Fibroblast of mammary gland (primary cell): Measurements from ENCODE around the gene ZNF831.

Experiments used
- DNase-seq: peaks from one replicate; pipeline ENCODE4 v3.0.0-alpha.2; 2010; ENCODE audit warnings: low read depth
- H3K4me3 ChIP-seq: 2 replicates; pipeline ENCODE4 v1.5.1; 2011; ENCODE audit warnings: low read depth, mild to moderate bottlenecking, low read length, moderate library complexity; ENCODE audit not compliant: control insufficient read depth
- TF ChIP-seq, protein P1 (sequence below): conservative IDR thresholded peaks from 2 replicates; pipeline ENCODE4 v1.5.1; 2011; ENCODE audit warnings: low read depth, low read length, inconsistent platforms; ENCODE audit not compliant: control insufficient read depth, insufficient read depth

The ZNF831 gene

DNA sequence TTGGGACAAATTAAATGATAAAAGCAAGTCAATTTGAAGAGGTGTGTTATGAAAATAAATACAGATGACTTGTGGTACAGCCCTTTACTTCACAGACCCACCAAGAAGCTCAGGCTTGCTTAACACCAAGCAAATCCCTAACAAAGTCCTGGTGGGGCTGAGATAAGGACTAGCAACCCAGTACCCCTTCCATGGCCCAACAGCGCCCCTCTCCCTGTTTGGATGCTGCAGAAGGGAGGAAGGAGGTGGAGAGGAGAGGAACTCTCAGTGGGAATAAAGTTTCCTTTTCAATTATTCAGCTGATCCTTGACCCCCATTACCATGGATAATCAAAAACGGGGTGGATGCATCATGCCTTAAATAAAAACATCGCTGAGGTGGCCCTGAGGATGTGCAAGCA, 4.5 kb upstream of the ZNF831 start:
- no peak for DNase-seq
- TF ChIP-seq, protein P1, sequence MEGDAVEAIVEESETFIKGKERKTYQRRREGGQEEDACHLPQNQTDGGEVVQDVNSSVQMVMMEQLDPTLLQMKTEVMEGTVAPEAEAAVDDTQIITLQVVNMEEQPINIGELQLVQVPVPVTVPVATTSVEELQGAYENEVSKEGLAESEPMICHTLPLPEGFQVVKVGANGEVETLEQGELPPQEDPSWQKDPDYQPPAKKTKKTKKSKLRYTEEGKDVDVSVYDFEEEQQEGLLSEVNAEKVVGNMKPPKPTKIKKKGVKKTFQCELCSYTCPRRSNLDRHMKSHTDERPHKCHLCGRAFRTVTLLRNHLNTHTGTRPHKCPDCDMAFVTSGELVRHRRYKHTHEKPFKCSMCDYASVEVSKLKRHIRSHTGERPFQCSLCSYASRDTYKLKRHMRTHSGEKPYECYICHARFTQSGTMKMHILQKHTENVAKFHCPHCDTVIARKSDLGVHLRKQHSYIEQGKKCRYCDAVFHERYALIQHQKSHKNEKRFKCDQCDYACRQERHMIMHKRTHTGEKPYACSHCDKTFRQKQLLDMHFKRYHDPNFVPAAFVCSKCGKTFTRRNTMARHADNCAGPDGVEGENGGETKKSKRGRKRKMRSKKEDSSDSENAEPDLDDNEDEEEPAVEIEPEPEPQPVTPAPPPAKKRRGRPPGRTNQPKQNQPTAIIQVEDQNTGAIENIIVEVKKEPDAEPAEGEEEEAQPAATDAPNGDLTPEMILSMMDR: no peak
- H3K4me3 ChIP-seq: no peak overlapping the region

DNA sequence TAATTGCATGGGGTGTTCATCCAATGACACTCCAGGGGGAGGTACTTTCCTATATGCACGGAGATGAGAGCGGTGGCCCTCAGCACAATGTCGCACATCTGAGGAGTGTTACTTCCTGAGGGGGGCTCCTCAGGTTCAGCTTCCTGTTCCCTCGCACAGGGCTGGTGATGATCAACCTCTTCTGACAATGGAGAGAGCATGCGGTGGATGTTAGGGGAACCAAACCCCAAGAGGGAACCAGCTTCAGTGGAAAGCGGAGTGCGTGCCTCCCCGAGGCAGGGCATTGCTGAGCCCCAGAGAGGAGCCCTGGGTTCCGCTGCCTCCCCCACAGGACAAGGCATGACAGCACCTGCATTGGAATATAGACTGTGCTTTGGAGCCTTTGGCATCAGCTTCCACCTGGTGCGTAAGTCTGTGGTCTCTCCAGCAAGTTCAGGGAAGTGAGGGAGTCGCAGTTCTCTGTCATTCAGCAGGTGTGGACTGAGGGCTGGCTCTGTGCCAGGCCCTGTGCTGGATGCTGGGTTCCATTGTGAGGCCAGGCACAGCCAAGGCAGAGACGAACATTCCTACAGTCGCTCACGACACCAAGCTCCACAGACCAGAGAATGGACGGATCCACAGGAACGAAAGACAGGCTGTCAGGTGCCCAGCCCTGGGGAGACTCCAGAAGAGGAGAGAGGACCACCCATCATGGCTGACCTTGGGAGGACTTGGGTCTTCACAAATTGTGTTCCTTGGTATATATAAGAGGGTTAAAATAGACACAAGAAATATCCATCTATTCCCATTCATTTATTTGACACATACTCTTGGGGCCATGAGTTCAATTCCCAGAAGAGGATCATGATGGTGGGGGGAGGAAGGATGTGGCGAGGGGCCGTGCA, 3.9 kb upstream of the ZNF831 start:
- no peak for DNase-seq
- TF ChIP-seq, protein P1: no peak
- H3K4me3 ChIP-seq: no peak overlapping the region

DNA sequence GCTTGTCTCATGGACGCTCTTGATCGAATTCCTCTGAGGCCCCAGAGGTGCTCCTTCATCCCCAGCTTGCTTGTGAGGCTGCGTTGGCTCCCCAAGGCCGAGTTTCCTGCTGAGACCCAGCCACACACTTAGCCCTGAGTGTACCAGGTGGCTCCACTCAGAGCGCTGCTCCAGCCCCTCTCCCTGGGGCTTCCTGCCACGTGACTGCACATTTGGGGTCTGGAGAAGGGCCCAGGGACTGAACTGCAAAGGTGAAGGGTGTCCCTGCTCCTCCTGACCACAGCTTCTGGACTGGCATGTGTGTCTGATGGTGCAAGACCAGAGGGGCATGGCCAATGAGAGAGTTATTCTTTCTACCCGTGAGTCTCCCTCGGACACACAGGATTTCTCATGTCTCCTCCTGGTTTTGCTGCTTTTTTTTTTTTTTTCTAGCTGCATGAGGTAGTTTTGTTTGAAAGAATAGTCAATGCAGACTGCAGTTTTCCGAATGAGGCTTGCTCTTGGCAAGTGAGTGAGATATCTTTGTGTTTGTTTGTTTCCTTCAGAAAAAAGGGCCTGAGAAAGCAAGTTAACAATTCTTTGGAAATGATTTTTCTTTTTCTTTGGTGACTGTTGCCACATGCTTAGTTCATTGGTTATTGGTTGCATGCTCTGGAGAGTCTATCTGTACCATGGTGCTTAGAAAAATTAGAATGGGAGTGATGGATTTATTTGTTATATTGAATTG, 3.1 kb upstream of the ZNF831 start:
- no peak for DNase-seq
- TF ChIP-seq, protein P1: no peak
- H3K4me3 ChIP-seq: no peak overlapping the region

DNA sequence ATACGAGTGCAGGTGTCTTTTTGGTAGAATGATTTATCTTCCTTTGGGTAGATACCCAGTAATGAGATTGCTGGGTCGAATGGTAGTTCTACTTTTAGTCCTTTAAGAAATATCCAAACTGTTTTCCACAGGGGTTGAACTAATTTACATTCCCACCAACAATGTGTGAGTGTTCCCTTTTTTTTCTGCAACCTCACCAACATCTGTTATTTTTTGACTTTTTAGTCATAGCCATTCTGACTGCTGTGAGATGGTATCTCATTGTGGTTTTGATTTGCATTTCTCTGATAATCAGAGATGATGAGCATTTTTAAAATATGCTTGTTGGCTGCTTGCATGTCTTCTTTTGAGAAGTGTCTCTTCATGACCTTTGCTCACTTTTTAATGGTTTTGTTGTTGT, 1.9 kb upstream of the ZNF831 start:
- DNase-seq: no peak
- TF ChIP-seq, protein P1: no peak
- no peak overlapping the region for H3K4me3 ChIP-seq

DNA sequence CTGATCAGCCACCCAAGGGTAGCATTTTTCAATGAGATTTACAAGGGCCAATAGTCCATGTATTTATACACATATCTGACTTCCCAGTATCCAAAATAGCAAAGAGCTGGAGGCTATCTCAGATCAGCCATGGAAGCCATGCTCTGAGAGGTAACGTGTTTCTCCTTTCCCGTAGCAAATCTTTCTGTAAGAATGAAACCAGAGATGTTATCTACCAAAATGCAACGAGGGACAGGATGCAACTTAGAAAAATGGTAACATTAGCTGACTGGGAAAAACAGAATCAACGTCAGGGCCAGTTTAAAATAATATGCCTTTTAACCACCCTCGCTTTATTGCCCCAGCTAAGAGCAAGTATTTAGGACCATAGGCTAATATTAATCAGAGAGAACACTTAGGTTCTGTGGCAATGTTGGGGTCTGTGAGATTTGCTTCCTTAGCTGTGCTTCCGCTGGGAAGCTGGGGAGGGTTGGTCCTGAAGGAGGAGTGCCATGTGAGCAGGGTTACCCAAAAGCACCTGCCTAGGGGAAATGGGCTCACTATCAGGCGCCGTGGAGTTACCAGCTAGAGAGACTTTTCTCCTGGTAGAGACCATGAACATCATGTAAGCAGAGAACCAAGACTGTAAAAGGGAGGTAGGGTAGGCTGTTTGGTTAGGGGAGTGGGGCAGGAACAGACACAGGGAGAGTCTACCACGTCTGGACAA, 1.2 kb downstream of the ZNF831 start:
- DNase-seq: no peak
- no peak overlapping the region for H3K4me3 ChIP-seq

DNA sequence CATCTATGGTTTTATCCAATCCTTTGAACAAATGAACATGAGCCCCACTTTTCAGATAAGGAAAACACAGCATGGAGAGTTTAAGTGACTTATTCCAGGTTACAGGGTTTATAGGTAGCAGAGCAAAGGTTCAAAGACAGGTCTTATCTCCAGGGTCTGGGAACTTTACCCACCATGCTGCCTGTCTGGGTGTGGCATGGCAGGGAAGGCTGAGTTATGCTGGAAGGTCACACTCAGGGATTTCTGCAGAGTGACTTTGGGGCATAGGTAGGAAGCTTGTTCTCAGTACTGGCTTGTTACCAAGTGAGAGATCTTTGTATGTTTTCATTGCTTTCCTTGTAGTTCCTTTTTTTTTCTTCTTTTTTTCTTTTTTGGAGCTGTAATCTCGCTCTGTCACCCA, 1.8 kb downstream of the ZNF831 start:
- DNase-seq: no peak
- TF ChIP-seq, protein P1: no peak
- H3K4me3 ChIP-seq: no peak overlapping the region

More for the DNA sequence above, 1.2 kb downstream of the ZNF831 start:
- TF ChIP-seq, protein P1: no peak
